HepG2 (cell line): ENCODE measurements around the gene KIF2C. TPM values are rescaled to one million over a fixed set of nuclear protein-coding genes. Genes with fewer than 3 reads are reported as not detected.
A peak's percentile ranks its signal among the peaks of the same experiment; 100 is the strongest.

Experiments used
- BCLAF1 ChIP-seq: fragments of 450-650 bp; IDR thresholded peaks from 2 replicates; pipeline ENCODE4 v1.6.1; 2017; ENCODE audit warnings: mild to moderate bottlenecking
- BORCS8-MEF2B ChIP-seq: sonication (generic); formaldehyde crosslinking; IDR thresholded peaks from 2 replicates; pipeline ENCODE4 v1.8.0; 2022; ENCODE audit warnings: mild to moderate bottlenecking, missing genetic modification reagents
- EEA1 ChIP-seq: sonication (generic); formaldehyde crosslinking; IDR thresholded peaks from 2 replicates; pipeline ENCODE4 v1.5.1; 2020; ENCODE audit warnings: mild to moderate bottlenecking, missing genetic modification reagents, borderline replicate concordance
- GMEB2 ChIP-seq: IDR thresholded peaks from 2 replicates; pipeline ENCODE4 v1.6.1; 2016; ENCODE audit warnings: missing biosample characterization, missing genetic modification reagents, low read depth
- GPN1 ChIP-seq: sonication (generic); formaldehyde crosslinking; IDR thresholded peaks from 2 replicates; pipeline ENCODE4 v1.5.1; 2020; ENCODE audit warnings: missing genetic modification reagents, borderline replicate concordance
- MBNL3 ChIP-seq: fragments of 250-450 bp; sonication (Bioruptor Pico); conservative IDR thresholded peaks from 2 replicates; pipeline ENCODE4 v1.8.0; 2022; ENCODE audit warnings: mild to moderate bottlenecking, inconsistent platforms
- SNRNP70 ChIP-seq: fragments of 200-400 bp; formaldehyde crosslinking; IDR thresholded peaks from 2 replicates; pipeline ENCODE4 v1.6.1; 2017; ENCODE audit warnings: mild to moderate bottlenecking, low read depth, low read length, moderate library complexity
- SP140L ChIP-seq: sonication (generic); formaldehyde crosslinking; IDR thresholded peaks from 2 replicates; pipeline ENCODE4 v1.4.0; 2020; ENCODE audit warnings: missing genetic modification reagents, borderline replicate concordance
- THAP8 ChIP-seq: sonication (generic); formaldehyde crosslinking; IDR thresholded peaks from 2 replicates; pipeline ENCODE4 v1.5.1; 2020; ENCODE audit warnings: missing genetic modification reagents, mild to moderate bottlenecking, borderline replicate concordance
- ZEB1 ChIP-seq: IDR thresholded peaks from 2 replicates; pipeline ENCODE4 v1.6.1; 2012; ENCODE audit warnings: mild to moderate bottlenecking, low read depth, inconsistent platforms; ENCODE audit not compliant: insufficient replicate concordance
- ZHX1 ChIP-seq: sonication (generic); formaldehyde crosslinking; IDR thresholded peaks from 2 replicates; pipeline ENCODE4 v1.8.1; 2022; ENCODE audit warnings: low read depth, mild to moderate bottlenecking, missing genetic modification reagents
- ZNF646 ChIP-seq: sonication (generic); formaldehyde crosslinking; IDR thresholded peaks from 2 replicates; pipeline ENCODE4 v1.9.0; 2021; ENCODE audit warnings: mild to moderate bottlenecking, missing genetic modification reagents
- polyA plus RNA-seq, 8 experiments: library from polyadenylated mRNA; depleted of rRNA in 3 of 8; stranded (reverse) in 7 of 8; unstranded in 1 of 8; fragments of >200 nt; fragmentation: Illumina TruSeq in 4 of 8; extraction: Trizol in 4 of 8; gene quantifications; 2 replicates each; pipeline versions ENCODE4 v1.2.1 to v1.2.3, GENCODE V29; 2011 to 2016; ENCODE audit warnings: low read depth in 4 of 8, missing spikeins in 1 of 8, mixed read lengths in 1 of 8; ENCODE audit not compliant: insufficient read depth in 1 of 8
- total RNA-seq, 5 experiments: library from RNA; depleted of rRNA; stranded (reverse); fragments of >200 nt; fragmentation: Illumina TruSeq; extraction: Trizol; gene quantifications; 2 replicates each; pipeline ENCODE4 v1.2.3, GENCODE V29; 2016; ENCODE audit warnings: low read depth in 1 of 5

KIF2C gene
- total and polyA plus RNA-seq, 2 of the 13 experiments (the other 11 are each of a cell fraction or from before 2014, with no cell fraction given), result 29.7 to 53.7 TPM

- TF ChIP-seq ZHX1 (CRISPR knock-in tag), result peak; percentile 91
- no peak for TF ChIP-seq EEA1 (CRISPR knock-in tag)
- TF ChIP-seq ZEB1, result no peak
- peak; percentile 78; the same call in 1 of the 2 replicates for TF ChIP-seq GPN1 (CRISPR knock-in tag)
- no peak for TF ChIP-seq SNRNP70
- TF ChIP-seq ZNF646, result no peak
- TF ChIP-seq BORCS8-MEF2B, result peak; percentile 34; the same call in 1 of the 2 replicates
- TF ChIP-seq THAP8 (CRISPR knock-in tag), result no peak
- TF ChIP-seq MBNL3, result no peak
- no peak for TF ChIP-seq BCLAF1
- TF ChIP-seq GMEB2 (CRISPR knock-in tag), result peak; percentile 74
- no peak for TF ChIP-seq SP140L
Measured at GRCh38 chr1:44775078-44775929, 35.7 kb downstream of the KIF2C start, which contains the start of gene RPS8 (continued).
